ENCODE measurements around the gene DNAH14. TPM values are rescaled to one million over a fixed set of nuclear protein-coding genes. Genes with fewer than 3 reads are reported as not detected.

Gene DNAH14
- total and polyA plus RNA-seq, 10 of the 15 experiments (the other 5 are each of a cell fraction or from before 2014, with no cell fraction given) = 2.0 to 7.9 (median 4.8) TPM

GRCh38 chr1:225423518-225423855 lies 494.0 kb downstream of the DNAH14 start:
- ATAC-seq = no peak
- peaks cover 5 to 30% of the 10 kb centered on the region in 2 experiments for H3K36me3 ChIP-seq (ENCODE audit: control insufficient read depth in 2 of 2, insufficient read depth in 2 of 2, low read length in 1 of 2)
- TSS peak; percentile 7 for BruUV-seq (replicated peaks)
- ChIA-PET POLR2A (interaction anchor here (0.7 to 1.4 kb wide), 4 partner anchors 10 to 576 kb away, joined by 3 read pairs; partner anchors contain the start of gene SDE2), SMC1A (ENCODE audit: uncharacterized antibody, unreplicated experiment) (interaction anchor here (0.9 to 8.1 kb wide), 4 partner anchors 8 to 459 kb away, joined by 3 to 108 read pairs (median 6); no protein-coding TSS in a partner anchor), RAD21 (ENCODE audit: unreplicated experiment) (interaction anchor here (1.0 to 1.7 kb wide), 3 partner anchors 20 to 44 kb away, joined by 3 to 5 read pairs (median 3); no protein-coding TSS in a partner anchor), CTCF (interaction anchor here (0.6 to 3.7 kb wide), 6 partner anchors 18 to 118 kb away, joined by 3 to 42 read pairs (median 4); no protein-coding TSS in a partner anchor)
- H3K4me3 ChIP-seq = peak overlapping the region; percentile 80; the same call in 1 of the 2 replicates
- peaks cover 7% of the 10 kb centered on the region; the same call in 1 of the 2 replicates for H4K20me1 ChIP-seq (ENCODE audit: control insufficient read depth, insufficient read depth)
- in situ Hi-C loops (cut with MboI) (no loop called here), intact Hi-C loops (cut with micrococcal nuclease; ENCODE audit: unreplicated experiment) (no loop called here)
- no peaks in the 10 kb centered on the region for H3K27me3 ChIP-seq (replicated peaks in 1 of 2; ENCODE audit: control insufficient read depth in 2 of 2, insufficient read depth in 2 of 2, low read length in 1 of 2)
- DNase-seq (ENCODE audit: low read depth, low spot score) = no peak
- no peak overlapping the region for H3K9ac ChIP-seq (ENCODE audit: control insufficient read depth, insufficient read depth, low read length)
- H3K4me2 ChIP-seq (ENCODE audit: control insufficient read depth, insufficient read depth) = peak overlapping the region; percentile 99
- H2AFZ ChIP-seq (ENCODE audit: control insufficient read depth, low read depth, low read length) = no peak overlapping the region
- H3K79me2 ChIP-seq (ENCODE audit: control insufficient read depth, insufficient read depth, low read length) = peaks cover 73% of the 10 kb centered on the region
- H3K27ac ChIP-seq (ENCODE audit: control insufficient read depth, insufficient read depth) = 0 out of 2 replicates have a peak overlapping the region, but pooled peaks have one; percentile 7
- H3K9me3 ChIP-seq (replicated peaks; ENCODE audit: control insufficient read depth, insufficient read depth, low read length) = no peaks in the 10 kb centered on the region
- FAIRE-seq = no peak
- TF ChIP-seq CUX1 (IDR thresholded peaks at IDR 0.05; ENCODE audit: insufficient replicate concordance, low read depth, low read length) (no peak), ETV6 (conservative IDR thresholded peaks at IDR 0.05 in 1 of 2, IDR thresholded peaks at IDR 0.05 in 1 of 2; ENCODE audit: borderline replicate concordance in 1 of 2, low read depth in 1 of 2) (no peak), SMC3 (IDR thresholded peaks at IDR 0.05; ENCODE audit: borderline replicate concordance, low read length) (no peak), SREBF2 (IDR thresholded peaks at IDR 0.05; ENCODE audit: low read length) (no peak)
- 25% methylated on average over 2 of the region's 2 CpGs for WGBS (ENCODE audit: insufficient coverage, insufficient replicate concordance, low lambda C conversion rate, missing lambda C conversion rate)
- H3K4me1 ChIP-seq (ENCODE audit: control insufficient read depth, insufficient read depth, low read length) = peaks cover 16% of the 10 kb centered on the region

Measured in GM12878 (cell line).